GM21786 (cell line): ENCODE measurements around the gene HOXA1.

ENCODE experiments used
- ATAC-seq: cut with Tn5 transposase; IDR thresholded peaks from one replicate; pipeline ENCODE4 v1.9.1; 2021; ENCODE audit not compliant: unreplicated experiment

The HOXA1 gene

GRCh38 chr7:27116962-27117886 lies 21.4 kb upstream of the HOXA1 start:
- ATAC-seq: no peak

GRCh38 chr7:27116031-27116961 lies 20.5 kb upstream of the HOXA1 start:
- ATAC-seq: no peak

- ATAC-seq: no peak
These were observed 19.6 kb upstream of the HOXA1 start for GRCh38 chr7:27115221-27116026.

GRCh38 chr7:27114881-27115220 lies 19.1 kb upstream of the HOXA1 start:
- no peak for ATAC-seq

- ATAC-seq: no peak
These were observed 18.4 kb upstream of the HOXA1 start for GRCh38 chr7:27113991-27114769.

- no peak for ATAC-seq
These were observed 17.5 kb upstream of the HOXA1 start for GRCh38 chr7:27112955-27113949.

- no peak for ATAC-seq
These were observed 16.6 kb upstream of the HOXA1 start for GRCh38 chr7:27112361-27112760.

- no peak for ATAC-seq
These were observed 16.0 kb upstream of the HOXA1 start for GRCh38 chr7:27111751-27112277.

- ATAC-seq: no peak
These were observed 15.4 kb upstream of the HOXA1 start for GRCh38 chr7:27111042-27111750.

- no peak for ATAC-seq
These were observed 14.6 kb upstream of the HOXA1 start for GRCh38 chr7:27110186-27111031.

- ATAC-seq: no peak
These were observed 13.8 kb upstream of the HOXA1 start for GRCh38 chr7:27109466-27110185.

- no peak for ATAC-seq
These were observed 12.8 kb upstream of the HOXA1 start for GRCh38 chr7:27108390-27109127.

- ATAC-seq: no peak
These were observed 11.9 kb upstream of the HOXA1 start for GRCh38 chr7:27107391-27108381.

GRCh38 chr7:27106901-27107240 lies 11.1 kb upstream of the HOXA1 start:
- no peak for ATAC-seq
